CD4-positive, alpha-beta T cell treated with Interleukin-6 at 100 ng/mL for 8 hours (primary cell): ENCODE results near the gene ANKUB1.
"Not testable (repeated sequence)": the region's sequence is repeated elsewhere in the genome, so short reads cannot be mapped to it uniquely, and the experiment has no call there.

Experiments
- DNase-seq: peaks from one replicate; pipeline ENCODE4 v3.0.0-alpha.2; 2020; ENCODE audit warnings: mixed read lengths, low spot score

Gene ANKUB1, protein sequence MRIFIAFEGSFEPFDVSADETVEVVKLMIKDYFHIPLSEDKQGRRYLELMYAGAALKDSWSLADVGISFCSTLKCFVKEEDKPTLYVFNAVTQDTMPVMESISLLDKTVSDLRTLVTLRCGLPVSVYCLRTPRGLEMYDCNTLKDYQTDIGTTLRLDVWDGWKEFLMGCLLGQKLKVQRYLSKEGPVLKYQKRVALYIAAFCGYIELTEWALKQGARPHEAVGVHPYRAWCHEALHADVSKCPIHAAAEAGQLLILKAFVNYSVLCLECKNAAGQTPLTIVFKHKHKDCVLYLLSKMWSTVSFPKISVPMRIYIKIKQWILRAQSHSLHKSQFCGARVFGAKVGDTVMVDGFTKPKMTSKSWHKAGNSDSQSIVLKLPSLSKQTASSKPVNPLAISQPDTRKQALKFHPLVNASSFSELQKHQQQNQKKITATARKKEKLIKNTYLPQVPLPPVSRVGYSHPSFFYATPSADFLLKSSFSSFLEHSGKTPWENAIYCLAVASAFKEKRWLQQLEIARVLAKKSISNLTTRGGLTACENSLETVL

DNA sequence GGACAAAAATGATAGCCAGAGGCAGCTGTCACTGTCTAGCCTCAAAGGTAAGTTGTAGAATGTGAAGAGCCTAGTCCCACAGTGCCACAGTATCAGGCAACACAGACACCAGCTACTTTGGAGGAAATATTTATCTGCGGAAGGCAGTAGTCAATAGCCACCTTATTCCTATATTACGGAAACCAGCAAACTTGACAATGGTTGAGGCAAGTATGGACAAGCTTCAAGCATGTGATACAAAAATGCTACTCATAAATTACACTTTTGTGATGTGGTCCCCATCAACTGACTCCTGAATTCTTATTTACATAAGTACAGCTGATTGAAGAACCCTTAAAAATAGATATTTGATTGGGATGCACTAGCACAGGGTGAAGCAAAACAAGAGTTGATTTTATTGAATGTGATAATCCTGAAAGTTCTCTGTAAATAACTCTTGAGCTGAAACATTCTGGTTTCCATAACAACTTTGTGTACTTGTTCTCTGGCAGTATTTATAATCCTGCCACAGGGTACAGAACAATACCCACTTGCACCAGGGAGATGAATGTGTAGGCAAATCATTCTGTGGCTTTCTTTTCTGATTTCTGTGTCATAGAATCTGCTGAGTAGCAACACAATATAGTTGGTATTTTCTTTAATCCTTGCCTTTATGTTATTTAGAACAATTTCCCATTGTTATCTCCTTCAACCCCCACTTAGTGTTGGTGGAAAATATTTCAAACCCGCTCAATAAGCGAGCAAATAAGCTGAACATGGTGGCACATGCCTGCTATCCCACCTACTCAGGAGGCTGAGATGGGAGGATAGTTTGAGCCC lies at the start of gene ANKUB1:
ANKUB1 (minus strand) TSS at position 103 of the 819 bp plus-strand sequence. CDS start 188 bp downstream, outside the sequence.
- DNase-seq = no peak

DNA sequence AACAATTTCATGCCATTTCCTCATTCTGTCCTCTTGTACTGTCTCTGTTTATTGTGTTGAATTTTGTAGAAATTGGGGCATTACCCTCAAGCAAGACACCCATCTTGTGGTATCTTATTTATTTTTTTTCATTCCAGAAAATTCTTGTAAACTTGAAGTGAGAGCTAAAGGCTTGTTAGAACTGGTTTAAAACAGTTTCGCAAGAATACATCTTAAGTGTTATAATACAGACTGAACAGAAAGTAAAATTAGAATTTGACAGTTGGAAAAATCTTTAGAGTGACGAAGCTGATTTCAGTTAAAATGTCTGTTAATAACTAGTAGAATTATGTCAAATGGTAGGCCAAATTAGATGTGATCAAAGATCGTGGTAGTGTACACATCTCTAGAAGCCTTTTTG lies 47.5 kb upstream of the ANKUB1 start:
- no peak for DNase-seq

DNA sequence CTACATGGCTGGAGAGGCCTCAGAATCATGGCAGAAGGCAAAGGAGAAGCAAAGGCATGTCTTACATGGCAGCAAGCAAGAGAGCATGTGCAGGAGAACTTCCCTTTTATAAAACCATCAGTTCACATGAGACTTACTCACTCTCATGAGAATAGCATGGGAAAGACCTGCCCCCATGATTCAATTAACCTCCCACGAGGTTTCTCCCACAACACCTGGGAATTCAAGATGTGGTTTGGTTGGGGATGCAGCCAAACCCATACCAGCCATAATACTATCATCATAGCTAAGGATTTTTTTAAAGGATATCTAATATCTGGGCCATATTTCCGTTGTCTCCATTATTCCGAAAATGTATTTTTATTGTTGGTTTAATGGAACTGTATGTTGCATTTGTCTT lies 47.1 kb upstream of the ANKUB1 start:
- not testable (repeated sequence) for DNase-seq

DNA sequence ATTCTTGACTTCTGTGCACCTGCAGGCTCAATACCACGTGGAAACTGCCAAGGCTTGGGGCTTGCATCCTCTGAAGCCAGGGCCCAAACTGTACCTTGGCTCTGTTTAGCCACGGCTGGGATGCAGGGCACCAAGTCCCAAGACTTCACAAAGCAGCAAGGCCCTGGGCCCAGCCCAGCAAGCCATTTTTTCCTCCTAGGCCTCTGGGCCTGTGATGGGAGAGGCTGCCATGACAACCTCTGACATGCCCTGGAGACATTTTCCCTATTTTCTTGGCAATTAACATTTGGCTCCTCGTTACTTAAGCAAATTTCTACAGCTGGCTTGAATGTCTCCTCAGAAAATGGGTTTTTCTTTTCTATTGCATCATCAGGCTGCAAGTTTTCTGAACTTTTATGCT lies 46.1 kb upstream of the ANKUB1 start:
- not testable (repeated sequence) for DNase-seq

DNA sequence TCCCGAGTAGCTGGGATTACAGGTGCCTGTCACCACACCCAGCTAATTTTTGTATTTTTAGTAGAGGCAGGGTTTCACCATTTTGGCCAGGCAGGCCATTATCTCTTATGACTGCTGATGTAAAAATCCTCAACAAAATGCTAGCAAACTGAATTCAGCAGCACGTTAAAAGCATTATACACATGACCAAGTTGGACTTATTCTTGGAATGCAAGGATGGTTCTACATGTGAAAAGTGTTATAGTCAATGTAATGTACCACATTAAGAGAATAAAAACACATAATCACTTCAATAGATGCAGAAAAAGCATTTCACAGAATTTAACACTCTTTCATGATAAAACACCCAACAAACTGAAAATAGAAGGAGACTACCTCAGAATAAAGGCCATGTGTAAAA lies 40.9 kb upstream of the ANKUB1 start:
- DNase-seq = no peak

DNA sequence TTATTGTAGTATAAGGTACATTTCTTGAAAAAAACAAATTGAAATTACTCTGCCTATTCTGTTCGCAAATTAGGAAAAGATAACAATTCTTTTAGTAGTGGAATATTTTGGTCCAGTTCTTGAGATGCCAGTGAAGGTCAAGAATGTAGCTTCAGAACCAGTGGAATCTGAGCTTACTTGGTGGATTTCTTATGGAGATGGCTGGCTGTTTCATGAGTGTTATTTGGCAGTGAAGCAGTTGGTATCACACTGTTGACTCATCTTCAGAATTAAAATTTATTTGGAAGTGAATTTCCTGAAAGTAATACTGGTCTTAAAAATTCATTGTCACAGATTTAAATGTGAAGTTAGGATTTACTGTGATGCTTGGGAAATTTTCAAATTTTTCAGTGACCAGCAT lies 39.7 kb upstream of the ANKUB1 start:
- no peak for DNase-seq

DNA sequence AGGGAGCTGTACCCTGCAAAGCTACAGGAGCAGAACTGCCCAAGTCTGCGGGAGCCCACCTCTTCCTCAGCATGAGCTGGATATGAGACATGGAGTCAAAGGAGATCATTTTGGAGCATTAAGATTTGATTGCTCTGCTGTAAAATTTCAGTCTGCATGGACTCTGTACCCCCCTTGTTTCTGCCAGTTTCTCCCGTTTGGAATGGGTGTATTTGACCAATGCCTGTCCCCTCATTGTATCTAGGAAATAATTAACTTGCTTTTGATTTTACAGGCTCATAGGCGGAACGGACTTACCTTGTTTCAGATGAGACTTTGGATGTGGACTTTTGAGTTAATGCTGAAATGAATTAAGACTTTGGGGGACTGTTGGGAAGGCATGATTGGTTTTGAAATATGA lies 39.0 kb upstream of the ANKUB1 start:
- DNase-seq = no peak

DNA sequence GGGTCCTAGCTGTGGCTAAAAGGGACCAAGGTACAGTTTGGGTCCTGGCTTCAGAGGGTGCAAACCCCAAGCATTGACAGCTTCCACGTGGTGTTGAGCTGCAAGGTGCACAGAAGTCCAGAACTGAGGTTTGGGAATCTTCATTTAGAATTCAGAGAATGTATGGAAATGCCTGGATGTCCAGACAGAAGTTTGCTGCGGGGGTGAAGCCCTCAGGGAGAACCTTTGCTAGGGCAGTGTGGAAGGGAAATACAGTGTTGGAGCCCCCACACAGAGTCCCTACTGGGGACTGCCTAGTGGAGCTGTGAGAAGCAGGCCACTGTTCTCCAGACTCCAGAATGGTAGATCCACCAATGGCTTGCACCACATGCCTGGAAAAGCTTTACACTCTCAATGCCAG lies 38.5 kb upstream of the ANKUB1 start:
- DNase-seq = no peak

DNA sequence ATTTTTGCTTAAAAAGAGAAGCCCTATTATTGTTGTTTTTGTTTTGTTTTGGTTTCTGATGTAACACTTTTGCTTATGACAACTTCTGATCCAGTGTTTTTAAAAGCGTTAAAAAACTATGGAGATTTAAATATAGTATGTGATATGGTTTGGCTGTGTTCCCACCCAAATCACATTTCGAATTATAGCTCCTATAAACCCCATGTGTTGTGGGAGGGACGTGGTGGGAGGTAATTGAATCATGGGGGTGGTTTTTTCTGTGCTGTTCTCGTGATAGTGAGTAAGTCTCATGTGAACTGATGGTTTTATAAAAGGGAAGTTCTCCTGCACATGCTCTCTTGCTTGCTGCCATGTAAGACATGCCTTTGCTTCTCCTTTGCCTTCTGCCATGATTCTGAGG lies 37.3 kb upstream of the ANKUB1 start:
- DNase-seq = not testable (repeated sequence)

DNA sequence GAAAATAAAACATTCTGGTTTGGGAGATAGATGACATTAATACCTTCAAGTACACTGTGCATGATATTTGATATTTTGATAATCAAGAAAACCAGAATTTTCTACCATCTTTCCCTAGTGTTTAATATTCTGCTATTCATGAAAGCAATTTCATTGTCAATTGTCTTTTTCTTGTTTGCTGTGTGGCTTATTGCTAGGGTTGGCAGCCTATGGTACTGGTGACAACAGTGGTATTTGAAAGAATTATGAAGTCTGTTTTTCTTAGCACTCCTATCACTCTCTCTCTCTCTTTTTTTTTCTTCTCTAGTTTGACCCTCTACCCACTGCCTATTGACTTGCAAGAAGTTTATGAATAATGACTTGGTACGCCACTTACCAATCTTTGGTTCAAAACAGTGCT lies 36.0 kb upstream of the ANKUB1 start:
- DNase-seq = no peak

DNA sequence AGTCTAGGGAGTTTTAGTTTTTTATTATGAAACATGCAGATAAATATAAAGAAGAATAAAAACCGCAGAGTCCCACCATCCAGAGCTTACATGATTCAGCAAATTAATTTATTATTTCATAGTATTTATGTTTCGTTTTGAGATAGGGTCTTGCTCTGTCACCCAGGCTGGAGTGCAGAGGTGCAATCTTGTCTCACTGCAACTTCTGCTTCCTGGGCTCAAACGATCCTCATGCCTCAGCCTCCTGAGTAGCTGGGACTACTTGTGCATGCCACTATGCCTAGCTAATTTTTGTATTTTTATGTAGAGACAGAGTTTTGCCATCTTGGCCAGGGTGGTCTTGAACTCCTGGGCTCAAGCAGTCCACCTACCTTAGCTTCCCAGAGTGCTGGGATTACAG lies 34.3 kb upstream of the ANKUB1 start:
- DNase-seq = no peak

DNA sequence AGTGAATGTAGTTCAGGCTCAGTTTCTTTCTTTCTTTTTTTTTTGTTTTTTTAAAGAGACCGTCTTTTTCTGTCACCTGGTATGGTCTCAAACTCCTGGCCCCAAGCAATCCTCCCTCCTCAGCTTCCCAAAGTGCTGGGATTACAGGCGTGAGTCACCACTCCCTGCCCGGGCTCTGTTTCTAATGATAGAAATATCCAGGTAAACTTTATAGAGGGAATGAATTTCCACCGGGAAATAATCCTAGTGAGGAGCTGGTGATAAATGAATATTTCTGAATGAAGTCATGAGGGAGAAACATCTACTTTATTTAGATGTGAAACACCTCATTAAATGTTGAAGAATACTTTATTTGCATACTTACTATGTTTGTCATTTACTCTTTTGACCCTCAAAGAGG lies 27.8 kb upstream of the ANKUB1 start:
- DNase-seq = no peak

DNA sequence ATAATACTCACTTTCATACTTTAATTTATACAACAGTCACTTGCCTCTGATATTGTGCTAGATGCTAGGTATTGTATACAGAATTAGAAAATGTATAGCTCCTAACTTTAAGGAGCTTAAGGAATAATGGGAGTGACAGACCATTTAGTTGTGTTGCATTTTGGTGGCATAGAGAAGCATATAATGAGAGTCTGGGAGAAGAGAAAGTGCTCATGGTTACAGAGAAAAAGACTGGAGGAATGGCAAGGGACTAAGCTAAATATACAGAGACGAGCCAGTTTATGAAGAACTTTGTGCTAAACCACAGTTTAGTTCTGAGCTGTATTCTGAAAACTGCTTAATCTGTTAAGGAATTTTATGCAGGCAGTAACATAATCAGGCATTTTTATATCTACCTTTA lies 27.1 kb upstream of the ANKUB1 start:
- no peak for DNase-seq

DNA sequence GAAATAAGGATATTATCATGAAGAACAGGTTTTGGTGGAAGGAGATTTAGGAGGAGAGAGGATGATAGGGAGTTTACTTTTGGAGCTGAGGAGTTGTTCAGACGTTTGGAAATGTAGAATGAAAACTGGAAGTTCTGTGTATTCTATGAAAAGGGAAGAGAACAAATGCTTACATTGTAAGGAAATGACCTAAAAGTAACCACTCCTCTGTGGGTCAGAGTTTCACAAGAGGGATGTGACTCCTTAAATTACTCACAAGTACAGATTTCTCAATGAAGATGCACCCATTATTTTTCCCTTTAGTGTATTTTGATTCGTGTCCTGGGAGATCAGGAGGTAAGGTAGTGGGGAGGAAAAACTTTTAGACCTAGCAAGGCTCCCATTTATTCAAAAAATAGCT lies 24.6 kb upstream of the ANKUB1 start:
- DNase-seq = no peak

DNA sequence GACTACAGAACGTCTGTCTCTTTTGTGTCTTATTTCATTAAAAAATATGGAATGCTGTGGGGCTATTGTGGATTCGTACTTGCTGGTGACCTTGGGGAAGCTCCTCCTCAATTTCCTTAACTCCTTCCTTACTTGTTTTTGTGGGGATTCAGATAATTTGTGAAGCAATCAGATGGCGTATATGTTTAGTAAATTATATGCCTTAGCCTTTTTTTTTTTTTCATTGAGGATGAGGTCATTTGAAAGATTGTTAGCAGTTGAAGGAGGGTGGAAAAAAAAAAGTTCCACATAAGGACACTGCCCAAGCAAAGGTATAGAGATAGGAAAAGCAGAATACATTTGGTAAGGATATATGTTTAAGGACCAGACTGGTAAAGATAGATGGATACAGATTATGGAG lies 24.0 kb upstream of the ANKUB1 start:
- DNase-seq = no peak

DNA sequence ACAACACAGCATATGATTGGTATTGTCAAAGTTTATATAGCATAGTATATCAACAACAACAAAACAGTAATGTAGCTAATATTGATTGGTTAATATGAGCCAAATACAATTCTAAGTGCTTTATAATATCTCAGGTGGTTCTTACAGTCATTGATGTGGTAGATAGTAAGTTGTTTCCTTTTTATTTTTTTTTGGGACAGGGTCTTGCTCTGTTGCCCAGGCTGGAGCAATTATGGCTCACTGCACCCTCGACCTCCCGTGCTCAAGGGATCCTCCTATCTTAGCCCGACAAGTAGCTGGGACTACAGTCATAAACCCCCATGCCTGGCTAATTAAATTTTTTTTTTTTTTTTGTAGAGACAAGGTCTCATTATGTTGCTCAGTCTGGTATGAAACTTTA lies 23.4 kb upstream of the ANKUB1 start:
- DNase-seq = no peak

DNA sequence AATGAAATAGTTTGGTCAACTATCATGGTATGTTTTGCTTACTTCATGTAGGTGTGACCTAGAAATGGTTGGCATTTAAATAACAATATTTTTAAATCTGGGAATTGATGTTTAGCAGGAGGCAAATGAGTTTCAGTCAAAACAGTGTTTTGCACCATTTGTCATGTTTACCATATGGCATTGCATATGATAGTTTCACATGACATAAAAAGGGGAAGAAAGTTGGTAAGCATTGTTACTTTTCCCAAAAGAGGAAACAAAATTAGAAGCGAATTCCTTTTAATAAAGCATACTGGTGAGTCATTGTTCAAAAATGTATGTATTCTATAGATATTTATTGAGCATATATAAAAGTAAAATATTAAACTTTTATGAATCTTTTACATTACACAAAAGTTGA lies 23.0 kb upstream of the ANKUB1 start:
- DNase-seq = no peak

DNA sequence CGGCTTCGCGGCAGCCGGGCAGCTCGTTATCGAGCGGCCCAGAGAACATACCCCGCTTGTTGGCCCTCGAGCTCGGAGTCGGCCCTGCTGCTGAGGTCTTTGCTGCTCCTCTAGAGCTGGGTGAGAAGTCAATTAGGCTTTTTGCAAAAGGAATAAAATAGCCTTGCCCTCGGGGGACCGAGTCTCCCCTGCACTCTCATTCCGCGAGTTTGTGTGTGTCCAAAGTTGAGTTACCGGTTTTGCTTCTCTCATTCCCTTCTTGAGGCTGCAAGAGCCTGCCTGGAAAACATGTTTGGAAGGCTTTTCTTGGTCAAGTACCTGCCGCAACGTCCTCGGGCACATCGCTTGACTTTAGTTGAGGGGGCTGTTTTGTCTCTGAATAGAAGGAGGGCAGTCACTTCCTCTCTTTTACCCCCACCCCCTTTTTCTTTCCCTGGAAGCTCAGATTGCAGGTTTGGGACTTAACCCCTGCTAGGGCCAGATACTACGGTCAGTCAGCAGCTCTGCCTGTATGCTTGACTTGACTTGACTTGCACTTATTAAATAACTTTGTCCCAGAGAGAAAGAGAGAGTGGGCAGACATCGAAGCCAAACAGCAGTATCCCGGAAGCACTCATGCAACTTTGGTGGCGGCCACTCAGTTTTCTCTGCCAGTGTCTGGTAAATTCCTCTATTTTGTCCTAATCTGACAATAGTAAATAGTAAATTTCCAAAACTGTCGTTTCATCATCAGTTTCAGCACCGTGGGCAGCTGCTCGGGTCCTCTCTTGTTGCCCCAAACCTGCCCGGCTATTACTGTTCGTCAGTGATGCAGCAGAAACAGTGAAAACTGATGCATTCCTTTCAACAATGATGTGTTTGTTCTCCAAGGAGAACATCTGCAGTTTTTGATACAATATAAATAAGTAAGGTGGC lies 21.3 kb upstream of the ANKUB1 start:
- peak; percentile 1 for DNase-seq

DNA sequence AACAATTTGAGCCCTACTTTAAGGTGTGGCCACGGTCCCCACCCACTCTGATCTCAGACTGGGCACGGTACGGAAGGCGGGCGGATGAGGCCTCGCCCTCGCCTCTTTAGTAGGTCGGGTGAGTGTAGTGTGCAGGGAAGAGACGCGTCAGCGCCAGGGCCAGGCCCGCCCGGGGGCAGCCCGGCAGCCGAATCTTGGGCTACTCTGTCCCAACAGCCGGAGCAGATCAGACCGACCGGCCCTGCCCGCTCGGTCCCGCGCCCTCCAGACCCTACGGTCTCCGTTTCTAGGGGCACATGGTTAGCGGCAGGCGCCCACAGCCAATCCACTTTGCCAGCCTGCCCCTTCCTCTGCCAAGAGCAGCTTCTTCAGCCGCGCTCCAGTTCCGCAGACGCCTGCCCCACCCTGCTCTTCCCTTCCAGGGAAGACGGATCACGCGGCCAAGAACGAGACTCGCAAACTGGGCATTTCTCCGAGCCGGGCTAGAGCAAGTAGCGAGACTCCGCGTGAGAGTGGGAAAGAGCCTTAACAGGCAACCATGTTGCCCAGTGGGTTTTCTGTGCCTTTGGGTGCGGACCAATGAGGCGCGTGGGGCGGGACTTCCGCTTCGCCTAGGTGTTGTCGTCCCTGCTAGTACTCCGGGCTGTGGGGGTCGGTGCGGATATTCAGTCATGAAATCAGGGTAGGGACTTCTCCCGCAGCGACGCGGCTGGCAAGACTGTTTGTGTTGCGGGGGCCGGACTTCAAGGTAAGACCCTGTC lies 20.4 kb upstream of the ANKUB1 start, which contains the start of gene RNF13:
RNF13 (plus strand) TSS at position 610 of the 761 bp plus-strand sequence. CDS start 32,812 bp downstream, outside the sequence.
- peak; percentile 90 for DNase-seq

DNA sequence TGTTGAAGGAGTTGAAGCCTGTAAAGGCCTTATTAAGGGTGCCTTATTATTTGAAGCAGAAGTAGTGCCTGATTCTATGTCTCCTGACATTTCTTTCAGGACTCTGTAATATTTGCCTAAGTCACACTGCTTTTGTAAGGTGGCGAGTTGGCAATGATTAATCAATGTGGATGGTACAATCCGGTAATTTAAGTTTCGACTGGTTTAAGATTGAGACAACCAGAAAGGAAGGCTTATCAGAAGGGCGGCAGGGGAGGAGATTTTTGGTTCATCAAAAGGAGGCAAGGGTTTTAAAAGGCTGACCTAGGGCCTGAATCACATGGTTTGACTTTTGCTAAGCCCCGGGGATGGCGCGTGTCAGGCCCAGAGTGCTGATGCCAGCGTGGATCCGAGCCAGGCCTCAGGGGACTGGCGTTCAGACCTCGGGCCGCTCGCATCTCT lies 19.8 kb upstream of the ANKUB1 start:
- DNase-seq = no peak

DNA sequence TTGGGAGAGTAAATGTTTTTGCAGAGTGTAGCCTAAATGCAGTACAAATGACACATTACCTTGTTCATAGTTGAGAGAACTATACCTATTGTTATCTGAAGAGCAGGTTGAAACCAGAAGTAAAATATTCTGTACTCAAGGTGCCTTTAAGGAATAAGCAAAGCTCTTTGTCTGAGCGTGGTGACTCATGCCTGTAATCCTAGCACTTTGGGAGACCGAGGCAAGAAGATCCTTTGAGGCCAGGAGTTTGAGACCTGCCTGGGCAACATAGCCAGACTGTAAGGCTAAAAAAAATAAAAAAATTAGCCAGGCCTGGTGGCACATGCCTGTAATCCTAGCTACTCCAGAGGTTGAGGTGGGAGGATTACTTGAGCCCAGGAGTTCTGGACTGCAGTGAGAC lies 18.5 kb upstream of the ANKUB1 start:
- DNase-seq = no peak
